SU-DHL-6 (cell line): ENCODE data around the gene MYO6.

ENCODE experiments used
- EZH2phosphoT487 ChIP-seq: fragments of 200-600 bp; sonication (generic), shearing (Covaris generic); conservative IDR thresholded peaks from 2 replicates; pipeline ENCODE4 v1.6.1; 2018; ENCODE audit warnings: mild to moderate bottlenecking, antibody characterized with exemption, low read length, moderate library complexity, mixed read lengths
- TF ChIP-seq, protein P1 (sequence below): fragments of 200-600 bp; sonication (generic); IDR thresholded peaks from one replicate; pipeline ENCODE4 v1.5.1; 2017; ENCODE audit warnings: antibody characterized with exemption, mild to moderate bottlenecking, low read length, moderate library complexity; ENCODE audit not compliant: insufficient read depth, poor library complexity, severe bottlenecking

DNA sequence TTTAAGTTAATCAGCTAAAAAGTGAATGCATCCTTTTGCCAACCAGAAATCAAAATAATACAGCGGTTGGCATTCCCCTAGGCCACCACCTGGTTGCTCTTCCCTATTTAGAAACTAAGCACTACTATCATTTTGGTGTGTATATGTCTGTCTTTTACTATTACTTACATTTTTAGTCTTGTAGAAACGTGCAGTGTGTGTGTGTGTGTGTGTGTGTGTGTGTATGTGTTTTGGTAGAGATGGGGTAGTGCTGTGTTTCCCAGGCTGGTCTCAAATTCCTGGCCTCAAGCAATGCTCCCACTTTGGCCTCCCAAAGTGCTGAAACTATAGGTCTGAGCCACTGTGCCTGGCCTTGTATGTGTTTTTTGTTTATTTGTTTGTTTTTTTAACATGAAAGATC is 27.4 kb downstream of the MYO6 start:
- TF ChIP-seq, protein P1, sequence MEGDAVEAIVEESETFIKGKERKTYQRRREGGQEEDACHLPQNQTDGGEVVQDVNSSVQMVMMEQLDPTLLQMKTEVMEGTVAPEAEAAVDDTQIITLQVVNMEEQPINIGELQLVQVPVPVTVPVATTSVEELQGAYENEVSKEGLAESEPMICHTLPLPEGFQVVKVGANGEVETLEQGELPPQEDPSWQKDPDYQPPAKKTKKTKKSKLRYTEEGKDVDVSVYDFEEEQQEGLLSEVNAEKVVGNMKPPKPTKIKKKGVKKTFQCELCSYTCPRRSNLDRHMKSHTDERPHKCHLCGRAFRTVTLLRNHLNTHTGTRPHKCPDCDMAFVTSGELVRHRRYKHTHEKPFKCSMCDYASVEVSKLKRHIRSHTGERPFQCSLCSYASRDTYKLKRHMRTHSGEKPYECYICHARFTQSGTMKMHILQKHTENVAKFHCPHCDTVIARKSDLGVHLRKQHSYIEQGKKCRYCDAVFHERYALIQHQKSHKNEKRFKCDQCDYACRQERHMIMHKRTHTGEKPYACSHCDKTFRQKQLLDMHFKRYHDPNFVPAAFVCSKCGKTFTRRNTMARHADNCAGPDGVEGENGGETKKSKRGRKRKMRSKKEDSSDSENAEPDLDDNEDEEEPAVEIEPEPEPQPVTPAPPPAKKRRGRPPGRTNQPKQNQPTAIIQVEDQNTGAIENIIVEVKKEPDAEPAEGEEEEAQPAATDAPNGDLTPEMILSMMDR: no peak
- TF ChIP-seq EZH2phosphoT487: no peak
